SJCRH30 (cell line): ENCODE results near the gene RBPJL. TPM values are rescaled to one million over a fixed set of nuclear protein-coding genes. Genes with fewer than 3 reads are reported as not detected.

Experiments
- DNase-seq, 2 experiments: peaks; one replicate each; pipeline ENCODE4 v3.0.0-alpha.2; 2015 to 2020
- H3K27ac ChIP-seq: fragments of 250-450 bp; sonication (Bioruptor Pico); 2 replicates; pipeline ENCODE4 v1.5.1; 2020; ENCODE audit warnings: mild to moderate bottlenecking, moderate library complexity
- H3K27me3 ChIP-seq: fragments of 250-450 bp; sonication (Bioruptor Pico); 2 replicates; pipeline ENCODE4 v1.5.1; 2020; ENCODE audit warnings: mild to moderate bottlenecking, moderate library complexity
- H3K36me3 ChIP-seq: fragments of 250-450 bp; sonication (Bioruptor Pico); 2 replicates; pipeline ENCODE4 v1.5.1; 2020; ENCODE audit warnings: mild to moderate bottlenecking, moderate library complexity
- H3K4me1 ChIP-seq: fragments of 250-450 bp; sonication (Bioruptor Pico); 2 replicates; pipeline ENCODE4 v1.5.1; 2020; ENCODE audit warnings: mild to moderate bottlenecking, moderate library complexity
- H3K4me3 ChIP-seq: fragments of 250-450 bp; sonication (Bioruptor Pico); 2 replicates; pipeline ENCODE4 v1.5.1; 2020; ENCODE audit warnings: mild to moderate bottlenecking, moderate library complexity
- H3K9me3 ChIP-seq: fragments of 250-450 bp; sonication (Bioruptor Pico); replicated peaks from 2 replicates; pipeline ENCODE4 v1.5.1; 2020; ENCODE audit warnings: mild to moderate bottlenecking, moderate library complexity
- total RNA-seq: library from RNA; depleted of rRNA; stranded (reverse); fragments of >200 nt; shearing (Covaris generic); gene quantifications from 2 replicates; pipeline ENCODE4 v1.2.3, GENCODE V29; 2014; rRNA removed

Gene RBPJL, protein sequence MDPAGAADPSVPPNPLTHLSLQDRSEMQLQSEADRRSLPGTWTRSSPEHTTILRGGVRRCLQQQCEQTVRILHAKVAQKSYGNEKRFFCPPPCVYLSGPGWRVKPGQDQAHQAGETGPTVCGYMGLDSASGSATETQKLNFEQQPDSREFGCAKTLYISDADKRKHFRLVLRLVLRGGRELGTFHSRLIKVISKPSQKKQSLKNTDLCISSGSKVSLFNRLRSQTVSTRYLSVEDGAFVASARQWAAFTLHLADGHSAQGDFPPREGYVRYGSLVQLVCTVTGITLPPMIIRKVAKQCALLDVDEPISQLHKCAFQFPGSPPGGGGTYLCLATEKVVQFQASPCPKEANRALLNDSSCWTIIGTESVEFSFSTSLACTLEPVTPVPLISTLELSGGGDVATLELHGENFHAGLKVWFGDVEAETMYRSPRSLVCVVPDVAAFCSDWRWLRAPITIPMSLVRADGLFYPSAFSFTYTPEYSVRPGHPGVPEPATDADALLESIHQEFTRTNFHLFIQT
- not detected in 2 replicates for total RNA-seq

DNA sequence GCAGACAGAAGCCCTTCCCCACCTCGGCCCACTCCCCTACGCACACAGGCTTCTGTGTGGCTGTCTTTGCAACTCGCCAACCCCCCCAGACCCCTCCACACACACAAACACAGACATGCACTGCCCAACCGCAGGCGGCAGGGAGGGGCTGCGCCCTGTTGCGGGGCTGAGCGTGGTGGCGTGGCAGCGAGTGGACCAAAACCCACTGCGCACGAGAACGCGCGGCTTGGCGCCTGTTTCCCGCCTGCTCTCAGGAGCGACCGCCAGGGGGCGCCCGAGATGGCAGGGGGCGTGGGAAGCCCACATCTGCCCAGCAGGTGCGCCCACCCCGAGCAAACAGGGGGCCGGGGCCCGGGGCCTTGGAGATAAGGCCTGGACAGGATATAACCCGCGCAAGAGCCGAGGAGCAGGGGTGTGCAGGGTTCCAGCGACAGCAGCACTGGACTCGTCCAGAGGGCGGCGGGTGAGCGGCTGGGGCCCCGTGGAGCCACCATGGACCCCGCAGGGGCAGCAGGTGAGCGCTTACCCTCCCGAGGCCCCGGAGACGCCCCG is at the start of gene RBPJL:
TSS of gene RBPJL (plus strand) at position 410 of the 552 bp plus-strand sequence. CDS start at position 493, 83 bp downstream.
- Histone ChIP-seq H3K9me3 (no peaks in the 10 kb centered on the region), H3K4me1 (no peaks in the 10 kb centered on the region; the same call in 1 of the 2 replicates), H3K4me3 (no peak within 1 kb of the TSS), H3K27me3 (peaks cover 15% of the 10 kb centered on the region), H3K36me3 (no peaks in the 10 kb centered on the region), H3K27ac (no peak within 1 kb of the TSS)
- DNase-seq = no peak

DNA sequence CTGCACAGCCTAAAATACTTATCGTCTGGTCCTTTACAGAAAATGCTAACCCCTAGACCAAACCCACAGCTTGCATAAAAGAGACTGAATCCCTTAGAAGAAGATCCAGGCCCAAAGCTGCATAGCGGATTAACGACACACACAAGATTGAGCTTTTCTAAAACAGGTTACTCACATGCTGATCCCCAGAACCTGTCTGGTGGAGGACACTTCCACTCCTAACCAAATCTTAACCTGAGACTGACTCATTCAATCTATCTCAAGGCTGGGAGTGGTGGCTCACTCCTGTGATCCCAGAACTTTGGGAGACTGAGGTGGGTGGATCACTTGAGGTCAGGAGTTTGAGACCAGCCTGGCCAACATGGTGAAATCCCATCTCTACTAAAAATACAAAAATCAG is 49.5 kb upstream of the RBPJL start:
- peaks cover 22% of the 10 kb centered on the region for H3K27me3 ChIP-seq
- no peaks in the 10 kb centered on the region for H3K9me3 ChIP-seq

DNA sequence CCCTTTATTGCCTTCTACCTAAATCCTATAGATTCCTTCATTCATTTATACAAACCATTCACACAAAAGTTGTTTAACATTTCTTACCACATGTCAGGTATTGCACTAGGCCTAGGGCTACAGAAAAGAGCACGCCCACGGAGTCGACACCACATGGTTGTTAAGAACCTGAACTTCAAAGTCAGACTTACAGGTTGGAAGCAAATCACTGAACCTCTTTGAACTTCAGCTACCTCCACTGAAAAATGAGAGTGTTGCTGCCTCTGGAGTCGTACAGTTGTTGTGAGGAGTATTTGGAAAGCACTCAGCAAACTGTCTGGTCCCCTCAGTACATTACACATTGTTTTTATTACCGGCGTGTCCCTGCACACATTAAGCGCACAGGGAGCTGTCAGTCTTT is 48.9 kb upstream of the RBPJL start:
- peaks cover 20% of the 10 kb centered on the region for H3K27me3 ChIP-seq
- no peak for DNase-seq
- no peaks in the 10 kb centered on the region for H3K36me3 ChIP-seq

More for the DNA sequence above, 49.5 kb upstream of the RBPJL start:
- Histone ChIP-seq H3K4me3 (no peak overlapping the region), H3K36me3 (no peaks in the 10 kb centered on the region), H3K4me1 (no peaks in the 10 kb centered on the region), H3K27ac (no peak overlapping the region)
- DNase-seq = no peak

DNA sequence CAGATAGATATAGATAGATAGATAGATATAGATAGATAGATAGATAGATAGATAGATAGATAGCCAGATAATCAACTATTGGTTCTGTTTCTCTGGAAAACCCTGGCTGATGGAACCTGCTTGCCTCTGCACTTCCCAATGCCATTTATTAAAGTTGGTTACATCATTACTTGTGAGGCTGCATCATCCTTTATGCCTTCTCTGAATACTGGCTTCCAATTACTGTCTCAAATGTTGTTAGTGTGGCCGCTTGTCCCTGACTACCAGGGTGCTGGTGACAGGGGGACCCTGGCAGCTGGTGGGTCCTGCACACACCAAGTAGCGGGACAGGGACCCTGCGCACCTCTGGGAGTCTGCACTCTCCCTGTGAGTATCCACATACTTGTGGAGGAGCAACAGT is 48.4 kb upstream of the RBPJL start:
- H3K4me1 ChIP-seq = no peaks in the 10 kb centered on the region
- no peak for DNase-seq
- peaks cover 26% of the 10 kb centered on the region for H3K27me3 ChIP-seq
- no peaks in the 10 kb centered on the region for H3K36me3 ChIP-seq
- no peak overlapping the region for H3K4me3 ChIP-seq
- H3K9me3 ChIP-seq = peaks cover 4% of the 10 kb centered on the region; the same call in 1 of the 2 replicates
- no peak overlapping the region for H3K27ac ChIP-seq

More for the DNA sequence above, 48.9 kb upstream of the RBPJL start:
- H3K27ac ChIP-seq = no peak overlapping the region
- peaks cover under 1% of the 10 kb centered on the region; the same call in 1 of the 2 replicates for H3K9me3 ChIP-seq
- H3K4me1 ChIP-seq = no peaks in the 10 kb centered on the region
- no peak overlapping the region for H3K4me3 ChIP-seq

DNA sequence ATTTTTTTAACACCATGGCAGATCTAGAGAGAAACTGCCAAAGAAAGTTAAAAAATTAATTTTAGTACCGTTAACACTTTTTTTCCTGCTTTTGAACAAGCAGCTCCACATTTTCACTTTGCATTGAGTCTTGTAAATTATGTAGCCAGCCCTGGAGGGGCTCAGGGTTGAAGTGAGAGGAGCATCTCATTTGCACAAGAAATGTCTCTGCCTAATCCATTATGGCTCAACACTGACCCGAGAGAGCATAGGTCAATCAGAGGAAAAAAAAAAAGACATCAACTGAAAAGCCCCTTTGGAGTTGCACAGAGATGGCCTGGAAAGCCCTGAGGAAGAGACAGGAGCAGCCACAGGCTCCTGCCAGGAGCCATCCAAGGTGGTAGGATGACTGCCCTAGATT is 48.0 kb upstream of the RBPJL start:
- Histone ChIP-seq H3K36me3 (no peaks in the 10 kb centered on the region), H3K4me1 (no peaks in the 10 kb centered on the region), H3K9me3 (peaks cover 4% of the 10 kb centered on the region; the same call in 1 of the 2 replicates), H3K4me3 (no peak overlapping the region), H3K27me3 (peaks cover 30% of the 10 kb centered on the region), H3K27ac (no peak overlapping the region)
- no peak for DNase-seq

DNA sequence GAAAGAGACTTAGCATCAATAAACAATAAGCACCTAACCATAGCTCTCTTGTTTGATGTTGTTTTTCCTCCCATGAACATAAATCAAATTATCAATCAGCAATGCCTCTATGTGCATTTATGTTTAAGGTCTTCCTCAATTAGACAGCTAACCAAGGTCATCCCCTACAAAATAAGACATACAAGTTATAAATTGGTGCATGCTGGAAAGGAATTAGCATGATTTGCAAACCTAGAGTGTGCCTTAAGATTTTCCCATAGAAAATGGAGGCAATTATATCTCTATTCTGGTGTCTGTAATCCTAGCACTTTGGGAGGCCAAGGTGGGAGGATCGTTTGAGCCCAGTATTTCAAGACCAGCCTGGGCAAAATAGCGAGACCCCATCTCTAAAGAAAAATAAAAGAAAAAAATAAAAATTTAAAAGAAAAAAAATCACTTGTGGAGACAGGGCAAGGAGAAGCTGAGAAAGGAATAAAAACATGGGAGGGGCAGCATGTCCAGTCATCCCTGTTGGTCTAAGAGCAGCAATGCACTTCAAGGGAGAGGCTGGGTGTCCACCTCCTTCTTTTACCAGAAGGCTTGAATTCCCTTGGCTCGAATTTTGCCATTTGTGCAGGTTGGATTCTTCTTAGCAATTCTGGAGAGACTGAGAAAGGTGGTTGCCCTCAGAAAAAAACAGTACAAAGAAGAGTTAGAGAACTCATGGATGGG is 42.9 kb upstream of the RBPJL start:
- Histone ChIP-seq H3K27ac (no peak overlapping the region), H3K27me3 (peaks cover 36% of the 10 kb centered on the region)
- DNase-seq = no peak

DNA sequence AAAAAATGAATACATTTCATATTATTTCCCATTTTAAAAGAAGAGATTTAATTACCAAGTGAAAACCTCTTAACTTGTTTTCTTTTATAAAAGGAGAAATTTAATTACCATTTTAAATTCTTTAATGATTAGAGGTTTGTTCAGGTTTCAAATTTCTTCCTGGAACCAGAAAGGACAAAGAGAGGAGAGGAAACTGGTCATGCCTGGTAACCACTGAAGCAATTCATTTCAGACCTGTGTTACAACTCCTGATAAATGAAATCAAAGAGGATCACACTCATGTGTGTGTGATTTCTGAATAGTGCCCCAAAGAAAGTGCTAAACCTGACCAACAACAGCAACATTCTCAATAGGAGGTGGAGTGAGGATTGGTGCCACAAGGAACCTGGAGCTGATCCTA is 39.7 kb upstream of the RBPJL start:
- Histone ChIP-seq H3K27me3 (peaks cover 49% of the 10 kb centered on the region), H3K4me1 (no peaks in the 10 kb centered on the region), H3K27ac (no peak overlapping the region), H3K9me3 (peaks cover 4% of the 10 kb centered on the region; the same call in 1 of the 2 replicates), H3K4me3 (no peak overlapping the region), H3K36me3 (no peaks in the 10 kb centered on the region)
- DNase-seq = no peak

More for the DNA sequence above, 42.9 kb upstream of the RBPJL start:
- no peaks in the 10 kb centered on the region for H3K4me1 ChIP-seq
- no peak overlapping the region for H3K4me3 ChIP-seq
- no peaks in the 10 kb centered on the region for H3K36me3 ChIP-seq
- peaks cover 4% of the 10 kb centered on the region; the same call in 1 of the 2 replicates for H3K9me3 ChIP-seq

DNA sequence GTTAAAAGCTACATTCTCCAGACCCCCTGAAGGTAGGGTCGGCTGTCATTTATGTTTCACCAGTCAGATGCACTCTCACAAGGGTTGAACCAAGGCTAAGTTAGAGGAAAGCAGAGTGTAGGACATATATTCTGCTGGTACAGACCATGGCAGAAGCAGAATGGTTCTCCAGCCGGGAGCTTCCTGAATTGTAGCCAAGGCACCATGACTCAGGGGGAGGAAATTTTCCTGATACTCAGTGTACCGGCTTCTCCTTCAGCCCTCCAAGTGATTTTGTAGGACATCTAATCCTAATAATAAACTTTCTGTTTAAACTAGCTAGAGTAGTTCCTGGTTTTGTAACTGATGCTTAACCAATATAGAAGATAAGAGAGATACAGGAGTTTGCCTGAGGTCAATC is 38.1 kb upstream of the RBPJL start:
- peaks cover 40% of the 10 kb centered on the region for H3K27me3 ChIP-seq
- no peak for DNase-seq

DNA sequence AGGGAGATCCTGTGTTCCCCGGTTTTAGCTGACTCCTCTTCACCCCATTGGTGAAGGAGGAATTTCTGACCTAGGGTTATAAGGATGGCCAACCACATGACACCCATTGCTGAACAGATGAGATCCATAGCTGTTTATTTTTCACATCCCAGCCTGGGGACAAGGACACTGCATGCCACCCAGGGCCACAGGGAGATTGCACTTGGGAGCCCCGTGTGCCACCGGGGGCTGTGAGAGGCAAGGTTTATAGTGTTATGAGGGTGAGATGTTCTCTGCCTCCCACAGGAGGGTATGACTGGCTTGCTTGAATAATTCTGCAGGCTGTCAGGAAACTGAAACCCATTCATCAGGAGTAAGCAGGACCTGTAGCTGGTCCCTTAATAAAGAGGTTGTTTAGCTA is 37.6 kb upstream of the RBPJL start:
- peaks cover 41% of the 10 kb centered on the region for H3K27me3 ChIP-seq
- H3K36me3 ChIP-seq = no peaks in the 10 kb centered on the region
- 0 out of 2 replicates have a peak, but pooled peaks cover 2% of the 10 kb centered on the region for H3K9me3 ChIP-seq
- no peak for DNase-seq
- no peaks in the 10 kb centered on the region for H3K4me1 ChIP-seq
- no peak overlapping the region for H3K27ac ChIP-seq
- no peak overlapping the region for H3K4me3 ChIP-seq

More for the DNA sequence above, 38.1 kb upstream of the RBPJL start:
- Histone ChIP-seq H3K4me1 (no peaks in the 10 kb centered on the region), H3K9me3 (no peaks in the 10 kb centered on the region), H3K4me3 (no peak overlapping the region), H3K36me3 (no peaks in the 10 kb centered on the region), H3K27ac (no peak overlapping the region)

DNA sequence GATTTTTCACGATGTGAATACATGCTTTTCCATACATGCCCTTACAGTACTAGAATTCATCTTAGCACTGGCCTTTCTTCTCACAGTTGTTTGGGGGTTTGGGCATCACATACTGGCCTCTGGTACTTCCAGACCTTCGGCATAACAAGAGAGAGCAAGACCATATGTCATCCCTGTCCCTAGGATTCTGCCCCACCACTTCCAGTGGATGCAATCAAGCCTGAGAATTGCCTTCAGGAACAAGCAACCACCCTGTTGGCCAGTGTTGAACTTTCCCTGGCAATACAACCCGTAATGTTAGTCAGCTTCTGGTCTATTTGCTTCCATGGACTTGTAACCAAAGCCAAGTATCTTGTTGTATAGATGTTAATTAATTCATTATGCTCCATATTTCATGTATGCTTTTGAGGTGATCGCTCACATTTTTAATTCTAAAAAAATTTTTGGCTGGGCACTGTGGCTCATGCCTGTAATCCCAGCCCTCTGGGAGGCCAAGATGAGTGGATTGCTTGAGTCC is 36.8 kb upstream of the RBPJL start:
- 0 out of 2 replicates have a peak, but pooled peaks cover 3% of the 10 kb centered on the region for H3K9me3 ChIP-seq
- no peaks in the 10 kb centered on the region for H3K36me3 ChIP-seq
- peaks cover 48% of the 10 kb centered on the region for H3K27me3 ChIP-seq
- H3K4me1 ChIP-seq = no peaks in the 10 kb centered on the region
- H3K4me3 ChIP-seq = no peak overlapping the region
- H3K27ac ChIP-seq = no peak overlapping the region
- DNase-seq = no peak

DNA sequence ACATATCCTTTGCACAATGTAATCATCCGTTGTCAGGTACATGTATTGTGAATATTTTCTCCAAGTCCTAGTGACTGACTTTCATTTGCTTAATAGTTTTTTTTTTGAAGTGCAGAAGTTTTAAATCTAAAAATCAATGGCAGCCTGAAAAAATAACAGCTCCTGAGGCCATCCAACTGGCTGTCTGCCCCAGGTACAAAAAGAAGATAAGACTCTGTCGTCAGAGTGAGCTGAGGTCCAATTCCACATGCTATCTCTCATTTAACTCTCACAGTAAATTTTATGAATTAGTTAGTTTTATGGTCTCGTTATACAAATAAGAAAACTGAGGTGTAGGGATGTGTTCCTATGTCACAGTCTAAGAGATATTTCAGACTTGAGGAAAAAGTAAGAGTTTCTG is 31.3 kb upstream of the RBPJL start:
- Histone ChIP-seq H3K4me3 (no peak overlapping the region), H3K27ac (no peak overlapping the region), H3K36me3 (no peaks in the 10 kb centered on the region), H3K9me3 (0 out of 2 replicates have a peak, but pooled peaks cover 3% of the 10 kb centered on the region), H3K4me1 (no peaks in the 10 kb centered on the region), H3K27me3 (peaks cover 24% of the 10 kb centered on the region)
- DNase-seq = no peak

DNA sequence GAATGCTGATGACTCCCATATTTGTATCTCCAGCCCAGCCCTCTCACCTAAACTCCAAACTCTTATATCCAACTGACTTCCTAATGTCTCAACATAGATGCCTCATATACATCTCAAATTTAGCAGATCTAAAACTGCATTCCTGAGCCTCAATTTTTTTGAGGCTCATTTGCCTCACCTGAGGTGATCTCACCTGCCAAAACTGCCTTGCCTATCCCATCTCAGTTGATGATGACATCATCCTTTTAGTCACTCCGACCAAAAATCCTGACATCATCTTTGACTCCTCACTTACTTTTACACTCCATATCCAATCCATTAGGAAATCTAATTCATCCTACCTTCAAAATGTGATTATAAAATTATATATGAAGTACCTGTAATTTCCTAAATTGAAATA is 26.6 kb upstream of the RBPJL start:
- Histone ChIP-seq H3K4me3 (no peak overlapping the region), H3K27ac (no peak overlapping the region), H3K27me3 (peaks cover 12% of the 10 kb centered on the region), H3K36me3 (no peaks in the 10 kb centered on the region), H3K4me1 (no peaks in the 10 kb centered on the region), H3K9me3 (no peaks in the 10 kb centered on the region)
- no peak for DNase-seq

DNA sequence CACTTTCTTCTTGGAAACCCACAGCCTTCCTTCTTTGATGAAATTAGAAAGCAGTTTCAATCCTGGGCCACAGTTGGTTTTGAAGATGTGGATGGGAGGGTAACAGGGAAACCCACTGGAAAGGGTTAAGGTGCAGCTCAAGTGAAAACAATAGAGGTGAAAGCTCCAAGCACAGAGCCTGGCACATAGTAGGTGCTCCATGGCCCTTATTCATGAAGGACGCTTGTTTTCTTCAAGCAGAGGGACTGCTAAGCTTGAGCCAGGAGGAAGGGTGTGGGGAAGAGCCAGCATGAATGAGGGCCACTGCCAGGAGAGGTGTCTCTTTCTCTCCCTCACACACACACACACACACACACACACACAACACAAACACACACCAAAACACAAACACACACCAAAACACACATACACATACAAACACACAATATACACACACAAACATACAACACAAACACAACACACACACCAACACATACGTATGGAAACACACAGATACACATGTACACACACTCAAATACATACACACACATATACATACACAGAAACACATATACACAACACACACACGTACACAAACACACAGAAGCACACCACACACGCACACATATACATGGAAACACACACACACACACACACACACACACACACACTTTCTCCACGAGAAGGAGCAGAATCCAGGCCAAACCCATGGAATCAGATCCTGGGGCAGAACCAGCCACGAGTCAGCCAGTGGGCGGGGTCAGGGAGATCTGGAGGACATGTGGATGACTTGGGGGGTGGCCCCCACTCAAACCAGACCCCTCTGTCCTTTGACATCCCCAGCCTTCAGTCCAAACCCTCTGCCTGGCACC is 23.7 kb upstream of the RBPJL start:
- no peak for DNase-seq
- no peak overlapping the region for H3K27ac ChIP-seq
- H3K4me3 ChIP-seq = no peak overlapping the region
- no peaks in the 10 kb centered on the region for H3K4me1 ChIP-seq
- H3K27me3 ChIP-seq = peaks cover 21% of the 10 kb centered on the region
- H3K9me3 ChIP-seq = no peaks in the 10 kb centered on the region
- H3K36me3 ChIP-seq = no peaks in the 10 kb centered on the region

DNA sequence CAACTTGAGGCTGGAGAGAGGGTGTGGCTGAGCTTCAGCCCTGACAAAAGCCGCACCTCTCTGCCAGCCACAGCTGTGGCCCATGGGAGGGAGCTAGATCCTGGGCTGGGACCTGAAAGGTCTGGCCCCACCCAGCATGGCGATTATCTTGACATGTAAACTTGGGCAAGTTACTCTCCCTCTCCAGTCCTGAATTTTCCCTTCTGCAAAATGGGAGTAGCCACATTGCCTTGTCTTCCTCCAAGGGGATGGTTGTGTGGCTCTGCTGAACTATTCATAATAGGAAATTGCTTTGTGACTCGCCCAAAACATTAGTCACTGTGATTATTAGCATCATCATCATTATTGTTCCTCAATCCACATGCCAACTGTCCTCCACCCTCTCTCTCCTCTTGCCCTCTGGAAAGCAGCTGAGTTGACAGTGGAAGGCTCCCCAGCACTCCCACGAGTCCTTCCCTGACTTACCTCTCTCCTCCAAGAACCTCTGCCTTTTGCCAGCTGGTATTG is 23.0 kb upstream of the RBPJL start:
- no peak overlapping the region for H3K4me3 ChIP-seq
- no peak for DNase-seq
- H3K27ac ChIP-seq = no peak overlapping the region
- H3K4me1 ChIP-seq = no peaks in the 10 kb centered on the region
- H3K9me3 ChIP-seq = no peaks in the 10 kb centered on the region
- H3K36me3 ChIP-seq = no peaks in the 10 kb centered on the region
- peaks cover 22% of the 10 kb centered on the region for H3K27me3 ChIP-seq
